ENCODE results near the gene HMGCS2.

DNA sequence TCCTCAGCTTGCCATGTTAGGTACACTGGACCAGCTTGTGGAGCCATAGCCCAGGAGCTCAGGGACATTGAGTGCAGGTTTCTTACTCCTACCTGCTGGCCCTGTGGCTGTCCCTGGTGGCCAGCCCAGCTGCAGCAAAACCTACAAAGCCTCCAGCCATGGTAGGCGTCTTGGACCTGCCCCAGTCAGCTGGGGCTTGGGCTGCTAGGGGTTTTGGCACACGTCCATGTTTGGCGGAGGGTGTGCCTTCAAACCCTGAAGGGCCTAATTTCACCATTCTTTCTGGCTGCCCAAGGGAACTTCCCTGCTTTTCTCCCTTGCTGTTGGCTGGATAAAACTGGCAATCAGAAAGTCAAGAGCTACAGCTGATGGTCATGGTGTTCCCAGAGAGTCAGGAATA, 25.4 kb downstream of the HMGCS2 start:
- TF ChIP-seq, protein P1, sequence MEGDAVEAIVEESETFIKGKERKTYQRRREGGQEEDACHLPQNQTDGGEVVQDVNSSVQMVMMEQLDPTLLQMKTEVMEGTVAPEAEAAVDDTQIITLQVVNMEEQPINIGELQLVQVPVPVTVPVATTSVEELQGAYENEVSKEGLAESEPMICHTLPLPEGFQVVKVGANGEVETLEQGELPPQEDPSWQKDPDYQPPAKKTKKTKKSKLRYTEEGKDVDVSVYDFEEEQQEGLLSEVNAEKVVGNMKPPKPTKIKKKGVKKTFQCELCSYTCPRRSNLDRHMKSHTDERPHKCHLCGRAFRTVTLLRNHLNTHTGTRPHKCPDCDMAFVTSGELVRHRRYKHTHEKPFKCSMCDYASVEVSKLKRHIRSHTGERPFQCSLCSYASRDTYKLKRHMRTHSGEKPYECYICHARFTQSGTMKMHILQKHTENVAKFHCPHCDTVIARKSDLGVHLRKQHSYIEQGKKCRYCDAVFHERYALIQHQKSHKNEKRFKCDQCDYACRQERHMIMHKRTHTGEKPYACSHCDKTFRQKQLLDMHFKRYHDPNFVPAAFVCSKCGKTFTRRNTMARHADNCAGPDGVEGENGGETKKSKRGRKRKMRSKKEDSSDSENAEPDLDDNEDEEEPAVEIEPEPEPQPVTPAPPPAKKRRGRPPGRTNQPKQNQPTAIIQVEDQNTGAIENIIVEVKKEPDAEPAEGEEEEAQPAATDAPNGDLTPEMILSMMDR (IDR thresholded peaks at IDR 0.05 in 8 of 11, conservative IDR thresholded peaks at IDR 0.05 in 3 of 11), result no peak
- TF ChIP-seq POLR2A (IDR thresholded peaks at IDR 0.05), result no peak

Measured in spleen (tissue), 7 donors.